ENCODE data around the gene SOD1. TPM values are rescaled to one million over a fixed set of nuclear protein-coding genes. Genes with fewer than 3 reads are reported as not detected.

The SOD1 gene
- total RNA-seq, 1 experiment from 2014 or later: 239 TPM

DNA sequence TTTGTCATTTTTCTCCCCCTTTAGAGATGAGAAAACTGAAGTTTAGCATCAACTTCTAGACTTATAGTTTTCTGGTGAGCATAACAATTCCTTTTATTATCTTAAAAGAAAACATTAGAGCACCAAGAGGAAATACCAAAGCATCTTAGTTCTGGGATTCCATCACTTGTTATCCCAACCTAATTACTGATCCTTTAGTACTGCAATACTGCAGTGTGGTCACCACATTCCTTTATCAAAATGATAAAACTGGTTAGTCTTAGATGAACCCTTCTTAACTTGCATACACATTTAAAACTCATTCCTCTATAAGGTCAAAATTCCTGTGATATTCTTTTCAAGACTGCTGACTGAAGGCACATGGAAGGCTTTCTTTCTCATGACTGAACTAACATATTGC, 23.1 kb downstream of the SOD1 start:
- ChIA-PET POLR2A (no interaction called here), CTCF (no interaction called here)
- Mint-ChIP-seq H3K9me3 (ENCODE audit: unreplicated experiment) (no peaks in the 10 kb centered on the region), H3K4me1 (ENCODE audit: insufficient read depth, unreplicated experiment) (no peaks in the 10 kb centered on the region), H3K27me3 (ENCODE audit: insufficient read depth, unreplicated experiment) (no peaks in the 10 kb centered on the region), H3K27ac (ENCODE audit: low read depth, unreplicated experiment) (no peak overlapping the region), H3K4me3 (ENCODE audit: unreplicated experiment) (no peak overlapping the region), H3K36me3 (ENCODE audit: insufficient read depth, unreplicated experiment) (peaks cover 57% of the 10 kb centered on the region)
- intact Hi-C loops (cut with micrococcal nuclease): no loop called here
- no peak for DNase-seq (ENCODE audit: unreplicated experiment)
- BruUV-seq (replicated peaks): no TSS peak
- TF ChIP-seq, protein P1, sequence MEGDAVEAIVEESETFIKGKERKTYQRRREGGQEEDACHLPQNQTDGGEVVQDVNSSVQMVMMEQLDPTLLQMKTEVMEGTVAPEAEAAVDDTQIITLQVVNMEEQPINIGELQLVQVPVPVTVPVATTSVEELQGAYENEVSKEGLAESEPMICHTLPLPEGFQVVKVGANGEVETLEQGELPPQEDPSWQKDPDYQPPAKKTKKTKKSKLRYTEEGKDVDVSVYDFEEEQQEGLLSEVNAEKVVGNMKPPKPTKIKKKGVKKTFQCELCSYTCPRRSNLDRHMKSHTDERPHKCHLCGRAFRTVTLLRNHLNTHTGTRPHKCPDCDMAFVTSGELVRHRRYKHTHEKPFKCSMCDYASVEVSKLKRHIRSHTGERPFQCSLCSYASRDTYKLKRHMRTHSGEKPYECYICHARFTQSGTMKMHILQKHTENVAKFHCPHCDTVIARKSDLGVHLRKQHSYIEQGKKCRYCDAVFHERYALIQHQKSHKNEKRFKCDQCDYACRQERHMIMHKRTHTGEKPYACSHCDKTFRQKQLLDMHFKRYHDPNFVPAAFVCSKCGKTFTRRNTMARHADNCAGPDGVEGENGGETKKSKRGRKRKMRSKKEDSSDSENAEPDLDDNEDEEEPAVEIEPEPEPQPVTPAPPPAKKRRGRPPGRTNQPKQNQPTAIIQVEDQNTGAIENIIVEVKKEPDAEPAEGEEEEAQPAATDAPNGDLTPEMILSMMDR (IDR thresholded peaks at IDR 0.05; ENCODE audit: unreplicated experiment): no peak

DNA sequence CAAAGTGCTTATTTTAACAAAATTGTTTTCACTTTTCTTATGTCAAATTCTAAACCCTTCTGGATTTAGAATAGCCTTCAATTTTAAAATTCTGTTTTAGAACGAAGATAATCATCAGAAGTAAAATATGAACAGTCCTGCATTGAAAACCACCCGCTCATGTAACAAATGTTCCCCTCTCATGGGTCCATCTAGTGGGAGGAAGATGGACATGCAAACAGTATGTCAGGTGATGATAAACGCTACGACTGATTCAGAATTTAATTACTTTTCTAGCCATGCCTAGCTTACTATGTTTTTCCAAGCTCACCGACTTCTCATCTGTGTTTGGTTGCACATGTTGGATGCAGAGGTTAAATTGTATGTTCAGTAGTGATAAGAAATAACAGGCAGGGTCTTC, 23.5 kb downstream of the SOD1 start:
- no peak for DNase-seq (ENCODE audit: unreplicated experiment)
- TF ChIP-seq, protein P1 (IDR thresholded peaks at IDR 0.05; ENCODE audit: unreplicated experiment): no peak
- no peak overlapping the region for H3K27ac Mint-ChIP-seq (ENCODE audit: low read depth, unreplicated experiment)
- ChIA-PET CTCF (no interaction called here), POLR2A (no interaction called here)
- no peaks in the 10 kb centered on the region for H3K4me1 Mint-ChIP-seq (ENCODE audit: insufficient read depth, unreplicated experiment)
- no peaks in the 10 kb centered on the region for H3K27me3 Mint-ChIP-seq (ENCODE audit: insufficient read depth, unreplicated experiment)
- H3K9me3 Mint-ChIP-seq (ENCODE audit: unreplicated experiment): no peaks in the 10 kb centered on the region
- intact Hi-C loops (cut with micrococcal nuclease): no loop called here
- H3K4me3 Mint-ChIP-seq (ENCODE audit: unreplicated experiment): no peak overlapping the region
- peaks cover 61% of the 10 kb centered on the region for H3K36me3 Mint-ChIP-seq (ENCODE audit: insufficient read depth, unreplicated experiment)
- BruUV-seq (replicated peaks): no TSS peak

DNA sequence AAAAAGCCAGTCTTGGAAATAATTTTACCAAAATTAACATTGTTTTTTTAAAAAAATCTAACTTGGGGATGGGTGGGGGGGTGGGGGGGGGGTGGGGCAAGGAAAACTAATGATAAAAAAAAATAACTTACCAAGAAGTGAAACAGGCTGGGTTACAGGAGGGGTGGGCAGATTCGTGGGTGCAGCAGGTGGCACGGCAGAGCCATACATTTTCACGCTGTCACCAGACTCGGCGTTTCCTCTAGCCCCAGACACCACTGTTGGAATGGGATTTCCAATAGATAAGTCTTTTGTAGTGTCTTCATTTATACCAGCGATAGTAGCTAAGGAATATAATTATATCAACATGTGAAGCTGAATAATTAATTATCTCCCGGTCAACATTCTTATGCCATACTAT, 25.4 kb downstream of the SOD1 start:
- Mint-ChIP-seq H3K36me3 (ENCODE audit: insufficient read depth, unreplicated experiment) (peaks cover 67% of the 10 kb centered on the region), H3K4me1 (ENCODE audit: insufficient read depth, unreplicated experiment) (no peaks in the 10 kb centered on the region), H3K4me3 (ENCODE audit: unreplicated experiment) (no peak overlapping the region), H3K27ac (ENCODE audit: low read depth, unreplicated experiment) (no peak overlapping the region), H3K27me3 (ENCODE audit: insufficient read depth, unreplicated experiment) (no peaks in the 10 kb centered on the region), H3K9me3 (ENCODE audit: unreplicated experiment) (no peaks in the 10 kb centered on the region)
- BruUV-seq (replicated peaks): no TSS peak
- DNase-seq (ENCODE audit: unreplicated experiment): no peak
- TF ChIP-seq, protein P1 (IDR thresholded peaks at IDR 0.05; ENCODE audit: unreplicated experiment): no peak
- intact Hi-C loops (cut with micrococcal nuclease): no loop called here
- ChIA-PET CTCF (no interaction called here), POLR2A (no interaction called here)

DNA sequence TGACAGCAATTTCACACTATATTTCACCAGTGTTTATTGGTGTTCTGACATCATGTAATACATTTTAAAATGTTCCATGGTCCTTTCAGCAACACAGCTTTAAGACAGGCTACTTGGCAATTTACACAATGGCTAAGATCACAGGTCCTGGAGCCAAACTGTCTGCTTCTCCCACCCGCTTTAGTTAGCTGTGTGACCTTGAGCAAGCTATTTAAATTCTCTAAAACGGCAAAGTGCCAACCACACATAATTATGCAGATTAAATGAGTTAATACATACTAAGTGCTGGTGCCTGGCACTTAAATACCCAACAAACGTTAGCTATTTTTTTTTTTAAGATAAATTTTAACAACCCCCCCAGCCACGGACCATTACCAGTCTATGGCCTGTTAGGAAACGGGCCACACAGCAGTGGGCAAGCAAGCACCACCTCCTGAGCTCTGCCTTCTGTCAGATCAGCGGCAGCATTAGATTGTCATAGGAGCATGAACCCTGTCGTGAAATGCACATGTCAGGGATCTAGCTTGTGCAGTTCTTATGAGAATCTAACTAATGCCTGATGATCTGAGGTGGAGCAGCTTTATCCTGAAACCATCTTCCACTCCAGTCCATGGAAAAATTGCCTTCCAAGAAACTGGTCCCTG, 26.9 kb downstream of the SOD1 start:
- Mint-ChIP-seq H3K4me1 (ENCODE audit: insufficient read depth, unreplicated experiment) (no peaks in the 10 kb centered on the region), H3K27ac (ENCODE audit: low read depth, unreplicated experiment) (no peak overlapping the region), H3K4me3 (ENCODE audit: unreplicated experiment) (no peak overlapping the region), H3K9me3 (ENCODE audit: unreplicated experiment) (no peaks in the 10 kb centered on the region), H3K36me3 (ENCODE audit: insufficient read depth, unreplicated experiment) (peaks cover 79% of the 10 kb centered on the region), H3K27me3 (ENCODE audit: insufficient read depth, unreplicated experiment) (no peaks in the 10 kb centered on the region)
- TF ChIP-seq, protein P1 (IDR thresholded peaks at IDR 0.05; ENCODE audit: unreplicated experiment): no peak
- intact Hi-C loops (cut with micrococcal nuclease): no loop called here
- BruUV-seq (replicated peaks): no TSS peak
- ChIA-PET POLR2A (interaction anchor here (0.6 to 1.8 kb wide), 4 partner anchors 9 to 109 kb away, joined by 3 to 5 read pairs (median 4); no protein-coding TSS in a partner anchor), CTCF (interaction anchor here (0.6 to 1.2 kb wide), 3 partner anchors 11 to 587 kb away, joined by 3 to 4 read pairs (median 3); no protein-coding TSS in a partner anchor)
- no peak for DNase-seq (ENCODE audit: unreplicated experiment)

Data from MCF 10A (cell line).